AG09319 (cell line): Measurements from ENCODE around the gene YPEL5.

Experiments used
- DNase-seq: peaks from one replicate; pipeline ENCODE4 v3.0.0-alpha.2; 2010; ENCODE audit warnings: low read depth; ENCODE audit errors: extremely low read depth
- TF ChIP-seq, protein P1 (sequence below): IDR thresholded peaks from 2 replicates; pipeline ENCODE4 v1.5.1; 2011; ENCODE audit warnings: low read depth, mild to moderate bottlenecking, inconsistent platforms, low read length, moderate library complexity

YPEL5 gene

GRCh38 chr2:30149976-30150375 is 3.2 kb downstream of the YPEL5 start:
- TF ChIP-seq, protein P1, sequence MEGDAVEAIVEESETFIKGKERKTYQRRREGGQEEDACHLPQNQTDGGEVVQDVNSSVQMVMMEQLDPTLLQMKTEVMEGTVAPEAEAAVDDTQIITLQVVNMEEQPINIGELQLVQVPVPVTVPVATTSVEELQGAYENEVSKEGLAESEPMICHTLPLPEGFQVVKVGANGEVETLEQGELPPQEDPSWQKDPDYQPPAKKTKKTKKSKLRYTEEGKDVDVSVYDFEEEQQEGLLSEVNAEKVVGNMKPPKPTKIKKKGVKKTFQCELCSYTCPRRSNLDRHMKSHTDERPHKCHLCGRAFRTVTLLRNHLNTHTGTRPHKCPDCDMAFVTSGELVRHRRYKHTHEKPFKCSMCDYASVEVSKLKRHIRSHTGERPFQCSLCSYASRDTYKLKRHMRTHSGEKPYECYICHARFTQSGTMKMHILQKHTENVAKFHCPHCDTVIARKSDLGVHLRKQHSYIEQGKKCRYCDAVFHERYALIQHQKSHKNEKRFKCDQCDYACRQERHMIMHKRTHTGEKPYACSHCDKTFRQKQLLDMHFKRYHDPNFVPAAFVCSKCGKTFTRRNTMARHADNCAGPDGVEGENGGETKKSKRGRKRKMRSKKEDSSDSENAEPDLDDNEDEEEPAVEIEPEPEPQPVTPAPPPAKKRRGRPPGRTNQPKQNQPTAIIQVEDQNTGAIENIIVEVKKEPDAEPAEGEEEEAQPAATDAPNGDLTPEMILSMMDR: no peak
- DNase-seq: no peak

DNA sequence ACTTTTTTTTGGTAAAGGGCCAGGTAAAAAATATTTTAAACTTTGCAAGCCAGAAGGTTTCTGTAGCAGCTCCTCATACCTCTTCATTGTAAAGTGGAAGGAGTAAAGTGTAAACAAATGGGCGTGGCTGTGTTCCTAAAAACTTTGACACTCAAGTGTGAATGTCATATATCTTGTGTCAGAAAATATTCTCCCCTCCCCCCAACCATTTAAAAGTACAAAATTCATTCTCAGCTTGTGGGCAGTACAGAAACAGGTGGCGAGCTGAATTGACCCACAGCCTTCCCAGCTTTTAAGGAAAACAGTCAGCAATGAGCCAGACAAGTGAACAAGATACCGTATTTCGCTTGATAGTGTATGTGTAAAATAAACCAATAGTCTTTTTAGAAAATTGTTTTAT is 4.0 kb downstream of the YPEL5 start:
- TF ChIP-seq, protein P1: no peak
- no peak for DNase-seq

- no peak for DNase-seq
- TF ChIP-seq, protein P1: no peak
Measured at GRCh38 chr2:30152385-30152784, 5.6 kb downstream of the YPEL5 start.

- DNase-seq: no peak
- TF ChIP-seq, protein P1: no peak
Measured at GRCh38 chr2:30155202-30155601, 8.4 kb downstream of the YPEL5 start.

DNA sequence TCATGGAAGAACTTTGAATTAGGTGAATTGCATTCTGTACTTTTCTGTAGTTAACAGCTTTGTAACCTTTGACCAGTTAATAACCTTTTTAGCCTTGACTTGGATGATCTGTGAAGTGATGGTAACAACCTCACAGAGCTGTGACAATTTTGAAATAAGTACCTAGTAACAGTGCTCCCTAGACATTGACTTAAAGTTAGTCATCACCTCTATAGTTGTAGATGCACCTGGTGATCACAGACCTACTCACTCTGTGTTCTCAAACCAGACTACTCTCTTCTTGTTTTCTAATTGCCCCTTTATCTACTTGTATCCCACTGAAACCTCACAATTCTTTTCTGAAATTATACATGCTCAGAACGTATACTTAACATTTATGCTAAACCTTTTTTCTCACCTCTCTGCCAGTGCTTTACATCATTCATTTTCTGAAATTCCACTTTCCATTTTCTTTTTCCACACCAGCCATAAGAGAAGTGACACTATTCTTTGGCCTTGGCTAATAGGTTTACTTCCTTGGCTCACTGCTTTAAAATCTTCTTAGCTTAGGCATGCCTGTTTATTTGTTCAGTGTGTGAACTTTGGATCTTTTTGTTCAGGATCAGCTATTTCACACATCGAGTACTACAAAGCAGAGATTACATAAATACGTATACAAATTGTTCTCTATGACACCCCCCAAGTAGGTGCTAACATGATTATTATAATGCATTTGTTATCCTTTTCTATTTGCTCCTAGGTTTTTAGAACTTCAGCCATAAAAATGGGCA is 9.3 kb downstream of the YPEL5 start:
- TF ChIP-seq, protein P1: no peak
- DNase-seq: no peak

GRCh38 chr2:30157616-30158015 is 10.8 kb downstream of the YPEL5 start:
- TF ChIP-seq, protein P1: no peak
- DNase-seq: no peak

DNA sequence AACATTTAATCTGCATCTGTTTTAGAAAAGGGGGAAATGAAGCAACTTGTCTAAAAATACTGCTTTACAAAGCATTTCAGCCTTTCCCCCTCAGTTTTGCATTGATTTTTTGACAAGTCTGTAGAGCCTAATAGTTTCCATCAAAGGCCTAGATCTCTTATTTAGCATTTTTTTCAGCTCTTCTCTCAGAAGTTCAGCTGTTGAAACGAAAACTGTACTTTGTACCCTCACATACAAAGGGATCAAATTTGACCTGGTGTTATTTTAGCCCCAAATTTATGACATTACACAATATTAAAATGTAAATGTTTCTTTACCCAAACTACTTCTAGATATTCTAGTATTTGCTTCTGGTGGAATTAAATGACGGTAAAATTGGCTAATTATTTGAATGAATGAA is 13.0 kb downstream of the YPEL5 start:
- TF ChIP-seq, protein P1: no peak
- DNase-seq: no peak
